GM12891 (cell line): Measurements from ENCODE around the gene USP25.

Experiments
- POLR2A ChIP-seq: IDR thresholded peaks from 2 replicates; pipeline ENCODE4 v1.6.1; 2011; ENCODE audit warnings: low read depth, low read length, control low read depth
- POLR2AphosphoS5 ChIP-seq: IDR thresholded peaks from 2 replicates; pipeline ENCODE4 v1.6.1; 2011; ENCODE audit warnings: low read depth, low read length, control low read depth
- SPI1 ChIP-seq: IDR thresholded peaks from 2 replicates; pipeline ENCODE4 v1.6.1; 2011; ENCODE audit warnings: low read depth, low read length, control low read depth

DNA sequence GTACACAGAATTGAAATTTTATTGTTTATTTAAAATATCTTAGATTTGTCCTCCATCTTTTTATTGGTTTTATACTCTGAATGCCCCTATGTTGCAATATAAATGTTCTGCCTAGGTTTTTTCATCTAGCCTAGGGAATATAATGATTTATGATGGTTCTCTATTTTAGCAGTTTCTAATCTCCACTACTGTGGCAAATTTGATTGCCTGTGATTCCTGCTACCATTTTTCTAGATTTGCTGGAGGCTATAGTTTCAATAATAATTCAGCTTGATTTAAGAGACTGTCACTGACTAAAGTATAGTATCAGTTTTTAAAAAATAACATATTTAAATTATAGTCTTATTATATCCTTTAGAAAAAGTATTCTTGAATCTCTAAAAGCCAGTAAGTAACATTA, 90.5 kb downstream of the USP25 start:
- no peak for TF ChIP-seq POLR2A
- TF ChIP-seq POLR2AphosphoS5: no peak
- TF ChIP-seq SPI1: no peak
